GM21576 (cell line): ENCODE results near the gene LMBRD2.
A peak's percentile ranks its signal among the peaks of the same experiment; 100 is the strongest.
"Not testable (repeated sequence)": the region's sequence is repeated elsewhere in the genome, so short reads cannot be mapped to it uniquely, and the experiment has no call there.

Experiments
- ATAC-seq: cut with Tn5 transposase; IDR thresholded peaks from one replicate; pipeline ENCODE4 v1.9.1; 2021; ENCODE audit warnings: mild to moderate bottlenecking, moderate library complexity; ENCODE audit not compliant: unreplicated experiment

LMBRD2 gene

DNA sequence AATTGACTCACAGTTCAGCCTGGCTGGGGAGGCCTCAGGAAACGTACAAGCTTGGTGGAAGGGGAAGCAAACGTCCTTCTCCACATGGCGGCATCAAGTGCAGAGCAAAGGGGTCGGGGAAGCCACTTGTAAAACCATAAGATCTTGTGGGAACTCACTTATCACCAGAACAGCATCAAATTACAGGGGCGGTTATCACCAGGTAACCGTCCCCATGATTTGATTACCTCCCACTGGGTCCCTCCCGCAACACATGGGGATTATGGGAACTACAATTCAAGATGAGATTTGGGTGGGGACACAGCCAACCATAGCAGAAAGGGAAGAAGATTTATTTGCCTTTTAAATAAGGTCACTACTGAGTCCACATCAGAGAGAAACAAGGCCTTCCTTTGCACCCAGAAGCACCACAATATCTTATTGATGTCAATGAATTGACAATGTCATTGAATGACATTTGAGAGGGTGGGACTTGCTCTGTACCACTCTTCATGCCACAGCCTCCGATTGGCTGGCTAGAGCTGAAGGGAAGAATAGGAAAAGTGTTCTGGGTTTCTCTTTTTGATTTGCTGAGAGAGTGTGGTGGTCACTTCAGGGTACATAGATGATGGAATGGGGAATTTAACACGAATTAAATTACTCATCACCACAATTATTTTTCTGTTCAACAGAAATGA, 11.3 kb upstream of the LMBRD2 start:
- ATAC-seq, result no peak

DNA sequence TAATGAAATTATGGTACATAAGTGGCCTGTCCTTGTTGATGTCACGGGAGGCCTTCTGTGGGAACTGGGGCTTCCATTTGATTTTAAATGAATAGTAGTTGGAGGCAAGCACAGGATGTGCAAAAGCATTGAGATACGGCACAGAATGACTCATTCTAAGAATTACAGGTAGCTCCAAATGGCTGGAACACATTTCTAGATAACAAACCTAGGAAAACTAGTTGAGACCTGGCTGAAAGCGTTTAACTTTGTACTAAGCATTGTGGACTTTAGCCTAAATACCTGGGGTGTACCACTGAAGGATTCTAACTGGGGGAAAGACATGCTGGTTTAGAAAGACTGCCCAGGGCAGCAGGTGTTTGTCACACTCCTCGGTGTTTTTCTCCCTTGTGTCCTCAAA, 9.7 kb upstream of the LMBRD2 start:
- ATAC-seq, result no peak

DNA sequence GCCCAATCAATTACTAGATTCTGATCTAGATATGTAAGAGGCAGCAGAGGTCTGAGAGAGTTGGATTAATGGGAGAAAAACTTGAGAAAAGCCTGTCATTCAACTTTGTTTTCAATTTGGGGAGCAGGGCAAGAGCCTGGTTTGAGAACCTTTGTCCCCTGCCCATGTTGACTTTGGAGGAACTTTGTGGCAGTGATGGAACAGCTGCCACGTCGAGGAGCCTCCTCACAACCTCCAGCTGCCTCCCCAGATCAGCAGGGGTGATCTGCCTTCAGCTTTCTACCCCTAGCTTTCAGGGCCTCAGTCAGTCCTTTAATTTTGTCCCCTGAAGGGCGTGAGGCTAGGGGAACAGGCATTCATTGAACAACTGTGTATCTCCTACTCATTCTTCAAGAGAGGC, 8.9 kb upstream of the LMBRD2 start:
- no peak for ATAC-seq

DNA sequence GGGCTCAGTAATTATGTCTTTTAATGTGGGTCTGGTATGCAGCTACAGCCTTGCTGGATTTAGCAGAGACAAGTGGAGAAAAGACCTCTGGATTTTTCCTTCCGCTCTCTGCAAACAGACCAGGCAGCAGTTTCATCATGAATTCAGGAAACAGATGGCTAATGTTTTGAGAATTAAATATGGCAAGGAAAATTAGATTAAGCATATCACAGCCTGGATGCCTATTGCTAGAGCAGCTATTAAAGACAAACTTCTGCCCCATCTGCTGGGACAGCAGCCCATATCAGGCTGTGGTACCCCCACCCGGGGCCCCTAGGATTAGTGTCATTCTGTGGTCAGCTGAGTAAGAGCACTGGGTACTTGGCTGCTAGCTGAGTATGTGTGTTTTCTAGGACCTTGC, 6.5 kb upstream of the LMBRD2 start:
- no peak for ATAC-seq

DNA sequence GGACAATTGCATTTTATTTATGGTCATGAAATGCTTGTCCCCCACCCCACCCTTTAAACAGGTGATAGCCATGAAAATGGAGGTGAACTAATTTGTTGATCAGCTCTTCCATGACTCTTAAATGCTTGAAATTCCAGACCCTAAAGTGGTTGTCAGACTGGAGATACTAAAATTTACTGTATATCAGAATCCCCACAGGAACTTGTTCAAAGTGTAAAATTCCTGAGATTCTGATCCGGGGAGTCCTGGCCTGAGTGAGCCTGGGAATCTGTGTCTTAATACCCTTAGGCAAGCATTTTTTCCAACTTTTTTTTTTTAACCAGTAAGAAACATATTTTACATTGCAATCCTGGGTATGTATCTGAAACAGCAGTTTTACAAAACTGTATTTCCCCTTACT, 4.9 kb upstream of the LMBRD2 start:
- no peak for ATAC-seq

DNA sequence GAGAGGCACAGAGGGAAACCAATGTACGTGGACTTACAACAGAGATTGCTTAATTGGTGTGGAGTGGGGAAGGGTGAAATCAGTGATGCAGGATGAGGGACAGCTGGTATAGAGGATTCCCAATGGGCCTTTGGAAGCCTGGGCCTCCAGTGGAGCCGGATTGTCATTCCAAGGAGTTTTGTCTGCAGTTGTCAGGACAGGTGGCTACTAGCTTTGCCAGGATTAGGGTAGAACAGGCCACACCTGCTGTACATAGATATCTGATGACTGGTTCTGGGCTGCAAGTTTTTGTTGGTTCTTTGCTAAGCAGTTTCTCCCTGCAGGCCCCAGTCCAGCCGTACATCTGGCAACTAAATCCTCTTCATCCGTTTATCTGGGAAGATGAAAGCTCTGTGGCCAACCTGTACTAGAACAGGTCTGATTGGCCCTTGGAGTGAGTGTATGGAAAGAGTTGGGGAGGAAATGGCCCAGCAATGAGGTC, 4.5 kb upstream of the LMBRD2 start:
- no peak for ATAC-seq

DNA sequence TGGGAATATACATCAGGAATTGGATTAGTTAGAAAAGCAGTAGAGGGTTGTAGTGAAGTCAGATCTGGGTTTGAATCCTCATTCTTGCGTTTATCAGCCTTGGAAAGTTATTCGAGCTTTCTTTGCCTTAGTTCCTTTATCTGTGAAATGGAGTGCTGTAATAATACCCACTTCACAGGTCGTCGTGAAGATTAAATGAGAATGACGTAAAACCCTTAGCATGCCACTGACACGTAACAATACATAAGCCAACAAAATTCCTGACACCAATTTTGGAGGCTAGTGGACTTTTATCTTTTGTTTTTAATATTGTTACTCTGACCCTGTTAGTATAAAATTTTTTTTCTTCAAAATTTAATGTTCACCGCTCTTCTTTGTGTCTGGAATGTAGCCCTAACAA, 3.6 kb upstream of the LMBRD2 start:
- no peak for ATAC-seq

DNA sequence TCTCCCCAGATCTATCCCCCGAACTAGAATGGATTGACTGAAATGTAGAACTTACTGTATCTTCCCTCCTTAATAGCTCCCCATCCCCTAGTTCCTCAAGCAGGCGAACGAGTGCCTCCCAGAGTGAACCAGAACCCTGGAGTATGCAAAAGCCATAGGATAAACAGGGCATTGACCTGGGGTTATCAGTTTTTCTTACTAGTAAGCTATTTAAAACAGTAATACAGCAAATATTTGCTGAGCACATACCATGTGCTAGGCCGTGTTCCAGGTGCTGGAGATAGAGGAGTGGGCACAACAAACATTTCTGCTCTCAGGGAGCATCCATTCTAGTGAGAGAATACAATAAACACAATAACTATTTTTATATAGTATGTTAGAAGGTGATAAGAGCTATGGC, 2.0 kb upstream of the LMBRD2 start:
- no peak for ATAC-seq

DNA sequence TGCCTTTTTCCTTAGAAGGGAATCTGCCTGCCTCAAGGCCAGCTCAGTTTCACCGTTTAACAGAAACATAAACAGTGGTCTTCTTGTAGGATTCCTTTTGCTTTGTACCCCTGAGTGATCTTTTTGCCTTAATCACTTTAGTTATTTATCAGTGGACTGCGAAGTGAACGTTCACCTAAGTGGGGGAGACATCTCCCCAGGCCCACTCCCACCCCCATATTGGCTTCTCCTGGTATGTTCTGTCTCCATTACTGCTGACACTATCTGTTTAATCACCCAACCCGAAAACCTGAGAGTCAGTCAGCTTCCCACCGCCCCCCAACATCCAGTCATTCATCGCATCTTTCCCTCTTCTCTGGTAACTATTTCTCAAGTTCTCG, 1.6 kb upstream of the LMBRD2 start:
- no peak for ATAC-seq

DNA sequence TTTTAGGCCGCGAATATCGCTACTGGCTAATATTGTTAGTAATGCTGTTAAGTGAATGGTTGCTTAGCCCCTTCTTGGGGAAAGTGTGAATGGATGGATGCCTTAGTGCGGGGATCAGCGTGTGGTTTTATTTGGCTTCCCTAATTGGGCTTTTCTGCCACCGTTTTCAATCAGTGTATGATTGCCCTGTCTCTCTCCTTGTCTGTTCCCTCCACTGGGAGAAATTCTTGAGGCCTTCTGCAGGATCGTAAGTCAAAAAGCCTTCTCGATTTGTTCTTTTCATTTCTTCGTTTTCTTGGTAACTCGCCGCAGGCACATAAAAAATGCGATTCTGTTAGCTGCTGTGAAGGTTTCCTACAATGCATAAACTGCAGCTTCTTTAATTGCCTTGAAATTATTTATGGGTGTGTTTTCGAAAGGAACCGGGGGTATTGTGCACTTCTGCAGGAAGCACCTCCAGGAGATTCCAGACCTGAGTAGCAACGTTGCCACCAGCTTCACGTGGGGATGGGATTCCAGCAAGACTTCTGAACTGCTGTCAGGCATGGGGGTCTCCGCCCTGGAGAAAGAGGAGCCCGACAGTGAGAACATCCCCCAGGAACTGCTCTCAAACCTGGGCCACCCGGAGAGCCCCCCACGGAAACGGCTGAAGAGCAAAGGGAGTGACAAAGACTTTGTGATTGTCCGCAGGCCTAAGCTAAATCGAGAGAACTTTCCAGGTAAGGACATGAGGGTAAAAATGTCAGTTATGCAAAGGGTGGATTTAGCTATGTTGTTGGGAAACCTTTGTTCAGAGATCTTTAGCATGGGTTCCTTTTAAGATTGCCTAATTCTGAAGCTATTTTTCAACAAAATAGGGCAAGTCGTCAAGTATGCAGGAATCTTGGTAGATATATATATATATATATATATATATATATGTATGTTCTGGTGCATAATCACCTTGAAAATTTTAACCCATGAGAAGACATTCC, 924 bp upstream of the LMBRD2 start:
- no peak for ATAC-seq

DNA sequence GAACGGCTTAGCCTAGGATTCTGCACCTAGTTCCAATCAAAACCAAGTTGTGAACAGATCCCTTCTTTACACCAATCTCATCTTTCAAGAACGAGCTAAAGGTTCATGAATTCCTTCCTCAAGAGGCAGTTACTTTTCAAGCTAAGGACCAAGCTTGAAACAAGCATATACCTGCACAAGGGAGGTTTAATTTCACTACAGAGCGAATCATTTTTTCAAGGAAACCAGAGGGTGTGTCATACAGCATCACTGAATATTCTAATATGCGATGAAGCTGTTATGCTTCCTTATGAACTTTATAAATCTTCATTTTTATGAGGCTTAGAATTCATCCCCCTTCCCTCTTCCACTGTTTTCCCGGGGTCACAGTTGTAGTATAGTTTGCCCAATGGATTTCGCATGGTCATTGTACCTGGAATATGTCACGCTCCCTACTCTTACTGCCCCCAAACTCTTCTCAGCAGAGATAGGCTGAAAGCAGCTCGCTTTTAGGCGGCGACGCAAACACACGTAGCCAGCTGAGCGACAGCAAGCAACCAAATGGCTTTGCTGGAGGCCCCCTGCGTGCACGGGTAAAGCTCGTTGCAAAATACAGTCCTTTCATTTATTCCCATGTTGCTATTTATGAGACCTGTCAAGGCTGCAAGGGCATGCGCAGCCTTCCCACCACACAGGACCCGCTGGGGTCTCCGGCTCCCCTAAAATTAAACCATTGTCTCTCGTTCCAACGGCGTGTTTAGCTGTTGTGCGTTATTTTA, 832 bp downstream of the LMBRD2 start:
- ATAC-seq, result peak; percentile 23

DNA sequence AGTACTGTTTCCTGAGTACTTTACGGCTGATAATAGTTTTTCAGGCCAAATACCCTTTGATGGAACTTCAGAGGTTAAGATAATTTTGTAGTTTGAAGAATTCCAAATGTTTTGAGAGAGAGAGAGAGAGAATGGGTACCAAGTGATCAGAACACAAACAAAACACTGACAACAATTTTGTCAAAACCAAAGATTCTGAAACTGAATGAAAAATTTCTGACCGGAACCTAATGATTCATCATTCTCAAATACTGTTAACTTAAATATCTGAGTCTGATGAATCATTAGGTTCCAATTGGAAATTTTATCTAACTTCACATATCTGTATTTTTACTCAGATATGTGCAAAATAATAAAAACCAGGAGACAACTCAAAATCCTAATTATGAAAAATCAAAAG, 4.0 kb downstream of the LMBRD2 start:
- no peak for ATAC-seq

DNA sequence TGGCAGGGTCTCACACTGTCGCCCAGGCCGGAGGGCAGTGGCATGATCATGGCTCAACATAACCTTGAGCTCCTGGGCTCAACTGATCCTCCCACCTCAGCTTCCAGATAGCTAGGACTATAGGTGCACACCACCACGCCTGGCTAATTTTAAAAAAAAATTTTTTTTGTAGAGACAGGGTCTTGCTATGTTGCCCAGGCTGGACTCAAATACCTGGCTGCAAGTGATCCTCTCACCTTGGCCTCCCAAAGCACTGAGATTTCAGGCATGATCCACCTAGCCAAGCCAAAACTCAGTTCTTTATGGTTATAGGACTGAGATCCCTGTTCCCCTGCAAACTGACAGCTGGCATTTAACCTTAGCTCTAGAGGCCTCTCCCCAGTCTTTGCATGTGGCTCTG, 5.3 kb downstream of the LMBRD2 start:
- no peak for ATAC-seq

DNA sequence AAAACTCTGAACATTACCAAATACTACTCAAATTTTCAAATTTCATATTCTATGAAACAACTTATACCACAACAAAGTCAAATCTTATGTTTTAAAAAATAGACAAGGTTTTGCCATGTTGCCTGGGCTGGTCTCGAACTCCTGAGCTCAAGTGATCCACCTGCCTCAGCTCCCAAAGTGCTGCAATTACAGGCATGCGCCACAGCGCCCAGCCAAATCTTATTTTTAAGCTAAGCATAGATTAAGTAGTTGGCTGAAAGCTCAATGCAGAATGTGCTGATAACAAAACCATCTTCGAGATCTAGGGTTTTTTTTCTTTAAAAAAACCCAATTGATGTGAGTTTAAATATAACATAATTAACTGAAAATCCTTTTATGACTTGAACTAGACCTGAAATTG, 6.4 kb downstream of the LMBRD2 start:
- ATAC-seq, result no peak

DNA sequence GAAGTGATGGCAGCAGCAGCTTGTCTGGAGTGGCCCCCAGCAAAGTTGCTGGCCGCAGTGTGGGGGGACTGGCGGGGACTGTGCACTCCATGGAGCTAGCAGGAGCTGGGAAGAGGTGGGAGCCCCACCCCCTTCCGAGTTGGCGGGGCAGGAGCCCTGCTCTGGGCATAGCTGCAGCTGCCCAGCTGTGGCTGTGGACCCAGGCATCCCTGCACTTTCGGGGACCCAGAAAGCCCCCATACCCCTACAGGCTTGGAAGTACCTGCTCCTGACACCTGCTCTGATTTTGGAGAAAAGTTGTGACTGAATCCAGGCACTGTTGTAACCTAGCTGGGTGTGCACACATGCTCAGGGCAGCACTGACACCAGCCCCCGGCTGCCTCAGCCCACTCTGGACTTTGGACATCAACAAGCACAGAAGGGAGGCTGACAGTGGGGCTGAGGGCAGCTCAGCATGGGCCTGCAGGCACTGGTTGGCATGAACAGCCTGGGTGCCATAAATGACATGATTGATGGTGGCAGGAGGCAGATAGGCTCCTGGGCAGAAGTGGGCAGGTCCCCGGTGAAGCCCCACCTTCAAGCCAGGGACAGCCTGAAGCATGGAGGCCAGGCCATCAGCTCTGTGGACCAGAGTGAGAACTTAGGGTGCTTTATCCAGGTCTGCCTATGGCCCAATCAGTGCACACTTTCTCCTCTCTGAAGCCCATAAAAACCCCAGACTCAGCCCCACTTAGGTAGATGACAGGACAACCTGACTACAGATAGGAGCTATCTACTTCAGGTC, 12.6 kb downstream of the LMBRD2 start:
- ATAC-seq, result no peak

DNA sequence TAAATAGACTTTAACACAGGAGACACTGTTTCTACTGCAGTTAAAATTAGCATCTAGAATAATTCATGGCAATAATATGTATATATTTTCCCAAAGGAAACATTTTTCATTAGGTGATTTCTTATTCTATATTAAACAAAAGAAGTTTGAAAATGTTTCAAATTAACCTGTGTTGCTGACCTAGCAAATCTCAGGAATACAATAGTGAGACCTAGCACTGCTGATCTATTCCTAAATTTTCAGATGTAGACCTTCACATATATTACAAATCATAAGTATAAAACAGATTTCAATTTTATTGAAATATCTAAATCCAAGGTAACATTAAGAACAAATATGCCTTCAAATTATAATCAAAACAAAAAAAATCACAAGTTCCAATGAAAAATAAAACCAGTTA, 15.1 kb downstream of the LMBRD2 start:
- ATAC-seq, result no peak

DNA sequence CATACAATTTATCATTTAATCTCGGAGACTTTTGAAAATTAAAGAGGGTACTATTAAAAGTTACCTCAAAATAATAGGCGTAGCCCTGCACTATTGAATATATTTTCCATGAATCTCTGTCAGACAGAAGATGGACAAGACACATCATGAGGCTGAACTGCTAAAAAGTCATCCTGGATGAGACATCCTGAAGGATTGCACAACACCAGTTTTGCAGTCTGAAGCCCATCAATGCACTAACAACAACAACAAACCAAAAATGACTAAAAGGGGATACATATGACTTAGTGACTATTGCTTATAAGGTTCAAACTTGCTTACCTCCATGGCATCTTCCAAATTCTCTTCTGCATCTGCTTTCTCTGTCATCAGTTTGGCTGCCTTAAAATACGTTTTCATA, 15.7 kb downstream of the LMBRD2 start:
- no peak for ATAC-seq

DNA sequence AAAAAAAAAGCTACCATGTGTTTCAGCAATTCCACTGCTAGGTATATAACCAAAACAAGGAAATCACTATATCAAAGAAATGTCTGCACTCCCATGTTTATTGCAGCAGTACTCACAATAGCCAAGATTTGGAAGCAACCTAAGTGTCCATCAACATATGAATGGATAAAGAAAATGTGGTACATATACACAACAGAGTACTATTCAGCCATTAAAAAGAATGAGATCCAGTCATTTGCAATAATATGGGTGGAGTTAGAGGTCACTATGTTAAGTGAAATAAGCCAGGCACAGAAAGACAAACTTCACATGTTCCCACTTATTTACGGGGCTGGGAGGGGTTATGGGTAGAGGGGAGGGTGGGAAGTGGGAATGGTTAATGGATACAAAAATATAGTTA, 18.7 kb downstream of the LMBRD2 start:
- ATAC-seq, result not testable (repeated sequence)

DNA sequence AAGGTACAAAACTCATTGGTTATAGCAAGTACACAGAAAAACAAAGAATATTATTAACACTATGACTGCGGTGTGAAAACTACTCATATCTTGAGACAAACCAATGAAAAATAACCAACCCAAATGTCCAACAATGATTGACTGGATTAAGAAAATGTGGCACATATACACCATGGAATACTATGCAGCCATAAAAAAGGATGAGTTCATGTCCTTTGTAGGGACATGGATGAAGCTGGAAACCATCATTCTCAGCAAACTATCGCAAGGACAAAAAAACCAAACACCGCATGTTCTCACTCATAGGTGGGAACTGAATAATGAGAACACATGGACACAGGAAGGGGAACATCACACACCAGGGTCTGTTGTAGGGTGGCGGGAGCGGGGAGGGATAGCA, 22.0 kb downstream of the LMBRD2 start:
- not testable (repeated sequence) for ATAC-seq

DNA sequence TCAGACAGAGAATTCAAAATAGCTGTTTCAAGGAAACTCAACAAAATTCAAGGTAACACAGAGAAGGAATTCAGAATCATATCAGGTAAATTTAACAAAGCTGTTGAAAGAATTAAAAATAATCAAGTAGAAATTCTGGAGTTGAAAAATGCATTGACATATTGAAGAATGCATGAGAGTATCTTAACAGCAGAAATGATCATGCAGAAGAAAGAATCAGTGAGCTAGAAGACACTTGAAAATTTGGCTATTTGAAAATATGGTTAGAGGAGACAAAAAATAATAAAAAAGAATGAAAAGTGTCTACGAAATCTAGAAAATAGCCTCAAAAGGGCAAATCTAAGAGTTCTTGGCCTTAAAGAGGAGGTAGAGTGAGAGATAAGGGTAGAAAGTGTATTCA, 22.9 kb downstream of the LMBRD2 start:
- ATAC-seq, result no peak

DNA sequence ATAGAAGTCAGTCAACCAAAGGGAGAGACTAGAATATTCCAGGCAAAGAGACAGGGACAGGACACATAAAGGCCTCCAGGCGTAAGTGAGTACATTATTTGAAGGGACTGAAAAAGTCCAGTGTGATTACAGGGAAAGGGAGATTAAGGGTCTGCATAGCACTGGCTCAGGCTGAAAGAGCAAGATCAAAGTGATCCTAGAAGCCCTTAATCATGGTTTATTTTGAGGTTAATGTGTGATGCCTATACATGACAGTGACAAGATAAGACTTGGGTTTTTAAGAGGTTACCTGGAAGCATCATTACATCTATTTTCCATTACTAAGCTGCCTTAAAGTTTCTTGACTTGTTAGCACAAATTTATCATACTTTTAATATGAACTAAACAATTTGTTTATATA, 25.8 kb downstream of the LMBRD2 start:
- no peak for ATAC-seq
